ENCODE data around the gene RAB5IF. TPM values are rescaled to one million over a fixed set of nuclear protein-coding genes. Genes with fewer than 3 reads are reported as not detected.
A peak's percentile ranks its signal among the peaks of the same experiment; 100 is the strongest.

Gene RAB5IF
- total and polyA plus RNA-seq, 2 of the 13 experiments (the other 11 are each of a cell fraction or from before 2014, with no cell fraction given): 261 to 305 TPM

DNA sequence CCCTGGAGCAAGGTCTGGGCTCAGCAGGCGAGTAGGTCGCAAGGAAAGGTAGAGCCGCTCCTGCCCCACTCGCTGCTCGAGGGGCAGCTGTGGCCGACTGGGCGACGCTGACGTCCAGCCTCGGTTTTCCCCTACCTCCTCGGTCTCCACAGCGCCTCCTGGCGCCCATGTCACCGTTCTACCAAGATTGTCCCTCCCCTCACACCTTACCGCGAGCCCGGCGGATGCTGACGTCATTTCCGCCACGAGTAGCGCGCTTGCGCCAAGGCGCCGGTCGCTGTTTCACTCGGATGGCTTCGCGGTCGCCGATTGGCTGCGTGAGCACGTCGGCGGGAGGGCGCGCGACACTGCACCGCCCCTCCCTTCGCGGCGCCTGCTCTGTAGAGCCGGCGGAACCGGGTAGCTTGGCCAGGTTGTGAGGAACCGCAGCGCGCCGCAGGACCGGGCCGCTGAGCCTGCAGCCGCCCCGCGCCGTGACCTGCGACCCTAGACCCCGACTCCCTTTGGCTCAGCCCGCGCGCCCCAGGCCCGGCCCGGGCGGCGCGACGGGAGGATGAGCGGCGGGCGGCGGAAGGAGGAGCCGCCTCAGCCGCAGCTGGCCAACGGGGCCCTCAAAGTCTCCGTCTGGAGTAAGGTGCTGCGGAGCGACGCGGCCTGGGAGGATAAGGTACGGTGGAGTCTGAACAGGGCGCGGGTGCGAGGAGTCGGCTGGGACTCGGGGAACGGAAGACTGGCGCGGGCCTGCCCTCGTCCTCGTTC lies at the start of gene RAB5IF (continued):
- TF ChIP-seq, protein P1, sequence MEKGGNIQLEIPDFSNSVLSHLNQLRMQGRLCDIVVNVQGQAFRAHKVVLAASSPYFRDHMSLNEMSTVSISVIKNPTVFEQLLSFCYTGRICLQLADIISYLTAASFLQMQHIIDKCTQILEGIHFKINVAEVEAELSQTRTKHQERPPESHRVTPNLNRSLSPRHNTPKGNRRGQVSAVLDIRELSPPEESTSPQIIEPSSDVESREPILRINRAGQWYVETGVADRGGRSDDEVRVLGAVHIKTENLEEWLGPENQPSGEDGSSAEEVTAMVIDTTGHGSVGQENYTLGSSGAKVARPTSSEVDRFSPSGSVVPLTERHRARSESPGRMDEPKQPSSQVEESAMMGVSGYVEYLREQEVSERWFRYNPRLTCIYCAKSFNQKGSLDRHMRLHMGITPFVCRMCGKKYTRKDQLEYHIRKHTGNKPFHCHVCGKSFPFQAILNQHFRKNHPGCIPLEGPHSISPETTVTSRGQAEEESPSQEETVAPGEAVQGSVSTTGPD (CRISPR knock-in tag; IDR thresholded peaks at IDR 0.05): no peak
- TF ChIP-seq GABPB1 (CRISPR knock-in tag; IDR thresholded peaks at IDR 0.05): peak; percentile 98
- no peak for TF ChIP-seq HNRNPH1 (optimal IDR thresholded peaks at IDR 0.05; ENCODE audit: low read depth, low read length)
- 0 out of 2 replicates have a peak, but pooled peaks have one; percentile 70 for TF ChIP-seq KLF9 (CRISPR knock-in tag; IDR thresholded peaks at IDR 0.05; ENCODE audit: low read depth)
- TF ChIP-seq PHF21A (CRISPR knock-in tag; IDR thresholded peaks at IDR 0.05): peak; percentile 96
- TF ChIP-seq ZSCAN12 (CRISPR knock-in tag; IDR thresholded peaks at IDR 0.05): no peak
- TF ChIP-seq, protein P2, sequence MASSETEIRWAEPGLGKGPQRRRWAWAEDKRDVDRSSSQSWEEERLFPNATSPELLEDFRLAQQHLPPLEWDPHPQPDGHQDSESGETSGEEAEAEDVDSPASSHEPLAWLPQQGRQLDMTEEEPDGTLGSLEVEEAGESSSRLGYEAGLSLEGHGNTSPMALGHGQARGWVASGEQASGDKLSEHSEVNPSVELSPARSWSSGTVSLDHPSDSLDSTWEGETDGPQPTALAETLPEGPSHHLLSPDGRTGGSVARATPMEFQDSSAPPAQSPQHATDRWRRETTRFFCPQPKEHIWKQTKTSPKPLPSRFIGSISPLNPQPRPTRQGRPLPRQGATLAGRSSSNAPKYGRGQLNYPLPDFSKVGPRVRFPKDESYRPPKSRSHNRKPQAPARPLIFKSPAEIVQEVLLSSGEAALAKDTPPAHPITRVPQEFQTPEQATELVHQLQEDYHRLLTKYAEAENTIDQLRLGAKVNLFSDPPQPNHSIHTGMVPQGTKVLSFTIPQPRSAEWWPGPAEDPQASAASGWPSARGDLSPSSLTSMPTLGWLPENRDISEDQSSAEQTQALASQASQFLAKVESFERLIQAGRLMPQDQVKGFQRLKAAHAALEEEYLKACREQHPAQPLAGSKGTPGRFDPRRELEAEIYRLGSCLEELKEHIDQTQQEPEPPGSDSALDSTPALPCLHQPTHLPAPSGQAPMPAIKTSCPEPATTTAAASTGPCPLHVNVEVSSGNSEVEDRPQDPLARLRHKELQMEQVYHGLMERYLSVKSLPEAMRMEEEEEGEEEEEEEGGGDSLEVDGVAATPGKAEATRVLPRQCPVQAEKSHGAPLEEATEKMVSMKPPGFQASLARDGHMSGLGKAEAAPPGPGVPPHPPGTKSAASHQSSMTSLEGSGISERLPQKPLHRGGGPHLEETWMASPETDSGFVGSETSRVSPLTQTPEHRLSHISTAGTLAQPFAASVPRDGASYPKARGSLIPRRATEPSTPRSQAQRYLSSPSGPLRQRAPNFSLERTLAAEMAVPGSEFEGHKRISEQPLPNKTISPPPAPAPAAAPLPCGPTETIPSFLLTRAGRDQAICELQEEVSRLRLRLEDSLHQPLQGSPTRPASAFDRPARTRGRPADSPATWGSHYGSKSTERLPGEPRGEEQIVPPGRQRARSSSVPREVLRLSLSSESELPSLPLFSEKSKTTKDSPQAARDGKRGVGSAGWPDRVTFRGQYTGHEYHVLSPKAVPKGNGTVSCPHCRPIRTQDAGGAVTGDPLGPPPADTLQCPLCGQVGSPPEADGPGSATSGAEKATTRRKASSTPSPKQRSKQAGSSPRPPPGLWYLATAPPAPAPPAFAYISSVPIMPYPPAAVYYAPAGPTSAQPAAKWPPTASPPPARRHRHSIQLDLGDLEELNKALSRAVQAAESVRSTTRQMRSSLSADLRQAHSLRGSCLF (CRISPR knock-in tag; IDR thresholded peaks at IDR 0.05; ENCODE audit: borderline replicate concordance): no peak
- TF ChIP-seq, protein P3, sequence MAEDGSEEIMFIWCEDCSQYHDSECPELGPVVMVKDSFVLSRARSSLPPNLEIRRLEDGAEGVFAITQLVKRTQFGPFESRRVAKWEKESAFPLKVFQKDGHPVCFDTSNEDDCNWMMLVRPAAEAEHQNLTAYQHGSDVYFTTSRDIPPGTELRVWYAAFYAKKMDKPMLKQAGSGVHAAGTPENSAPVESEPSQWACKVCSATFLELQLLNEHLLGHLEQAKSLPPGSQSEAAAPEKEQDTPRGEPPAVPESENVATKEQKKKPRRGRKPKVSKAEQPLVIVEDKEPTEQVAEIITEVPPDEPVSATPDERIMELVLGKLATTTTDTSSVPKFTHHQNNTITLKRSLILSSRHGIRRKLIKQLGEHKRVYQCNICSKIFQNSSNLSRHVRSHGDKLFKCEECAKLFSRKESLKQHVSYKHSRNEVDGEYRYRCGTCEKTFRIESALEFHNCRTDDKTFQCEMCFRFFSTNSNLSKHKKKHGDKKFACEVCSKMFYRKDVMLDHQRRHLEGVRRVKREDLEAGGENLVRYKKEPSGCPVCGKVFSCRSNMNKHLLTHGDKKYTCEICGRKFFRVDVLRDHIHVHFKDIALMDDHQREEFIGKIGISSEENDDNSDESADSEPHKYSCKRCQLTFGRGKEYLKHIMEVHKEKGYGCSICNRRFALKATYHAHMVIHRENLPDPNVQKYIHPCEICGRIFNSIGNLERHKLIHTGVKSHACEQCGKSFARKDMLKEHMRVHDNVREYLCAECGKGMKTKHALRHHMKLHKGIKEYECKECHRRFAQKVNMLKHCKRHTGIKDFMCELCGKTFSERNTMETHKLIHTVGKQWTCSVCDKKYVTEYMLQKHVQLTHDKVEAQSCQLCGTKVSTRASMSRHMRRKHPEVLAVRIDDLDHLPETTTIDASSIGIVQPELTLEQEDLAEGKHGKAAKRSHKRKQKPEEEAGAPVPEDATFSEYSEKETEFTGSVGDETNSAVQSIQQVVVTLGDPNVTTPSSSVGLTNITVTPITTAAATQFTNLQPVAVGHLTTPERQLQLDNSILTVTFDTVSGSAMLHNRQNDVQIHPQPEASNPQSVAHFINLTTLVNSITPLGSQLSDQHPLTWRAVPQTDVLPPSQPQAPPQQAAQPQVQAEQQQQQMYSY (CRISPR knock-in tag; IDR thresholded peaks at IDR 0.05): no peak; the same call in 1 of the 2 replicates
- TF ChIP-seq ELF4 (CRISPR knock-in tag; IDR thresholded peaks at IDR 0.05; ENCODE audit: borderline replicate concordance): no peak
- peak; percentile 97 for TF ChIP-seq ZNF792 (CRISPR knock-in tag; IDR thresholded peaks at IDR 0.05)
- TF ChIP-seq RAD21 (CRISPR knock-in tag; IDR thresholded peaks at IDR 0.05): peak; percentile 96
- peak; percentile 49; the same call in 1 of the 2 replicates for TF ChIP-seq ZNF652 (CRISPR knock-in tag; IDR thresholded peaks at IDR 0.05; ENCODE audit: borderline replicate concordance, low read depth)
- no peak for TF ChIP-seq NFRKB (IDR thresholded peaks at IDR 0.05)
- TF ChIP-seq IKZF1 (IDR thresholded peaks at IDR 0.05): no peak
- no peak for TF ChIP-seq MLLT10 (CRISPR knock-in tag; IDR thresholded peaks at IDR 0.05)
- TF ChIP-seq TCF7 (IDR thresholded peaks at IDR 0.05; ENCODE audit: low read depth): no peak
- TF ChIP-seq, protein P4, sequence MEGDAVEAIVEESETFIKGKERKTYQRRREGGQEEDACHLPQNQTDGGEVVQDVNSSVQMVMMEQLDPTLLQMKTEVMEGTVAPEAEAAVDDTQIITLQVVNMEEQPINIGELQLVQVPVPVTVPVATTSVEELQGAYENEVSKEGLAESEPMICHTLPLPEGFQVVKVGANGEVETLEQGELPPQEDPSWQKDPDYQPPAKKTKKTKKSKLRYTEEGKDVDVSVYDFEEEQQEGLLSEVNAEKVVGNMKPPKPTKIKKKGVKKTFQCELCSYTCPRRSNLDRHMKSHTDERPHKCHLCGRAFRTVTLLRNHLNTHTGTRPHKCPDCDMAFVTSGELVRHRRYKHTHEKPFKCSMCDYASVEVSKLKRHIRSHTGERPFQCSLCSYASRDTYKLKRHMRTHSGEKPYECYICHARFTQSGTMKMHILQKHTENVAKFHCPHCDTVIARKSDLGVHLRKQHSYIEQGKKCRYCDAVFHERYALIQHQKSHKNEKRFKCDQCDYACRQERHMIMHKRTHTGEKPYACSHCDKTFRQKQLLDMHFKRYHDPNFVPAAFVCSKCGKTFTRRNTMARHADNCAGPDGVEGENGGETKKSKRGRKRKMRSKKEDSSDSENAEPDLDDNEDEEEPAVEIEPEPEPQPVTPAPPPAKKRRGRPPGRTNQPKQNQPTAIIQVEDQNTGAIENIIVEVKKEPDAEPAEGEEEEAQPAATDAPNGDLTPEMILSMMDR (CRISPR knock-in tag; IDR thresholded peaks at IDR 0.05): peak; percentile 100
- TF ChIP-seq ZBTB20 (CRISPR knock-in tag; IDR thresholded peaks at IDR 0.05; ENCODE audit: borderline replicate concordance, low read depth): peak; percentile 86

Data from HepG2 (cell line).